NCI-H2196 treated with DMSO at 0.1 percent for 48 hours (cell line): Measurements from ENCODE around the gene COL16A1.

Experiments used
- DNase-seq: peaks from one replicate; lab custom pipeline; 2025; ENCODE audit not compliant: unreplicated experiment; lab: John Stamatoyannopoulos, UW

Gene COL16A1

DNA sequence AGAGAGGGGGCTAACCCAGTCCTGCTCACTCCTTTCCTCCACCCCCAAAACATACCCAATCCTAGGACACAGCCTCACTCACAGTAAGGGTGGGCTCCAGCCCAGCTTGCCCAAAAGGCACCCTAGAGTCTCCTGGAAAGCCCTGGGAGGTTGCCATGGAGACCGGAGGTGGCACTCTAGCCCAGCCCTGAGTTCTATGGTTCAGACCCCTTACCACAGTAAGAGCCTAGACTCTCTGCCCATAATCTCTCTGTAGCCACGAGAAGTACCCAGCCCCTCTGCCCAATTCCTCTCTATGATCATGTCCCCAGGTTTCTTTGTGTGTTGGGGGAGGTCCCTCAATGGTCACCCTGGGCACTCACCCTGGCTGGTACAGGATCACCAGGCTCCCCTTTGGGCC lies 14.4 kb downstream of the COL16A1 start:
- DNase-seq: no peak

DNA sequence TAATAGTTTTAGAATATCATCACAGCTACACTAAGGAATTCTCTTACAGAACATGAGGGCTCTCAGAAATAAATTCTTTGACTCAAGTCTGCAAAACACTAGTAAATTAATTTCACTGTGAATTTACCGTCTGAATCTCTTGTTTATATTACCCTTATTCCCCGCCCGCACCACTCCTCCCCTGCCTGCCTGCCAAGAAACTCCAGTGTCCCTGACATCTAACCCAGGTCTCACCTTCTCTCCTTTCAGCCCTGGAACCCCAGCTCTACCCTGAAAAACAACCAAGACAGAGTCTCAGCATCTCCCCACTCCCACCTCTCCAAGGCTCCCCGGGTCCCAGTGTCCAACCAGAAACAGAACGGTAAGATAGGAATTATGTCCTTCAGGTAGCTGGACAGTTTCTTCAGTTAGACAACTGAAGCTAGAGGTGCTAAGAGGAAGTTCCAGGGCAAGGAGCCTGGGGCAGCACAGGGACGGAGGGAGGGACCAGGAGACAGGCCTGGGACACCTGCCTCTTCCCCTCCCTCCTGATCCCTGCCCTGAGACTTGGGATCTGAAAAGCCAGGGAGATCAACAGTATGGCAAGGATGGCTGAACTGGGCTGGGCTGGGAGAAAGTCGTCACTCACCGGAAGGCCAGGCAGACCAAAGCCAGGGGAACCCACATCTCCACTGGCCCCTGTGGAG lies 15.4 kb downstream of the COL16A1 start:
- no peak for DNase-seq

DNA sequence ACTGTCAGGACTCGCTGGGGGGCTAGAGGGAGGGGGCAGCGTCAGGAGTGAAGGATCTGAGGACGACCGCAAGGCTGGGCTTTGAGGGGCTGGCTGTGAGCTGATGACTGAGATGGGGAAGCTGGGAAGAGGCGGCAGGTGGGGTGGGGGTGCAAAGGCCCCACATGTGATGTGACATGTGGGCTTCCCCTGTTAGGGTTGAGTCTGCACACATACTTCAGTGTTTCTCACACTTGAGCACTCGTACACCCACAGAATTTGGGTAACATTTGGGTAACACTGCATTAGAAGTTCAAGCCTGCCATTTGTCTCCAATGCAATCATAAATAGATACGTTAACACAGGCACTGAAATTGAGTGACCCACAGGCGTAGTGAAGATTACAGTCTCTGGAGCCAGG lies 16.2 kb downstream of the COL16A1 start:
- DNase-seq: no peak

DNA sequence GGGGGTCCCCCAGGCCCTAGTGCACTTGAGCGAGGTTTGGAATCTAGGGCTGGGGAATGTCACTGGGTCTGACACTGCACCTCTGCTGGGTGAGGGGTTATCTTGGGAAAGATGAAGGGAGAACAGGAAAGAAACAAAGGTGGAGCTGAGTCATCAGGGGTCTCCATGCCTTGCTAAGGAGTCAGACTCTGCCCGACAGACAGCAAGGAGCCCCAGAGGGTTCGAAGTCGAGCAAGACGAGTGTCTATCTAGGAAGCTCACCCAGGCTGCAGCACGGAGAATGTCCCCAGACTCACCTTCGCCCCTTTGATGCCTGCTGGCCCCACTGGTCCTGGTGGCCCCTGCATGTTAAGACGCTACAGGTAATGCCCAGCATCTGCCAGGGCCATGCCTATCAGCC lies 18.0 kb downstream of the COL16A1 start:
- DNase-seq: no peak

DNA sequence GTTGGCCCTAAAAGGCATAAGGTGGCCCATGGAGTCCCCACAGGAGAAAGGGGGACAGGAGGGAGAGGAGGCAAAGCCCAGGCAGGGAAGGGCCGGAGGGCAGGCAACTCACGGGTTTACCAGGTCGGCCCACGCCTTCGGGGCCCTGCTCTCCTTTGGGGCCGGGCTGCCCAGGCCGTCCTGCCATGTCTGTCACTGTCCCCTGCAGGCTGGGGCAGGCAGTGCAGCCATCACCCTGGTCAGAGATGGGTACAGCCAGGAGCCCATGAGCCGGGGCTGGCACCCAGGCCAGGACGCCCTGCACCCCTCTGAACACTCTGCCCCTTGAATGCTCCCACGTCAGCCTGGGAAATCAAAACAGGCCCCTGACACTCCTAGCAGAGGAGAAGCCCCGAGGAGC lies 19.8 kb downstream of the COL16A1 start:
- no peak for DNase-seq

DNA sequence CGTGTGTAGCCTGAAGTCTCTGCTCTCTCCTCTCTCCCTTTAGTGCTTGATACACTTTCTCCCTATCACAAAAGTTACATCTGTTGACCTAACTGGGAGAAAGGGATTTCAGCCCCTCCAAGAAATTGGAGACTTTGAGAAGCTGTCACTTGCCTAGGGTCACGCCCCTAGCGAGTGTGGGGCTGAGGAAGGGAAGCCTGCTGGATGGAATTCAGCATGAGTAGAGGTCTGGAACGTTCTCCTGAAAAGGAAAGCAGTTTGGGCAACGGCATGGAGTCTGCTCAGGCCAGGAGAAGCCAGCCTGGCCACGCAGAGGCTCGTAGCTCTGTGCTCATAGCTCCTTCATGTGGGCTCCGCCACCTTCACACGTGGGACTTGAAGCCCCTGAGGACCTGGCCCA lies 22.4 kb downstream of the COL16A1 start:
- no peak for DNase-seq

DNA sequence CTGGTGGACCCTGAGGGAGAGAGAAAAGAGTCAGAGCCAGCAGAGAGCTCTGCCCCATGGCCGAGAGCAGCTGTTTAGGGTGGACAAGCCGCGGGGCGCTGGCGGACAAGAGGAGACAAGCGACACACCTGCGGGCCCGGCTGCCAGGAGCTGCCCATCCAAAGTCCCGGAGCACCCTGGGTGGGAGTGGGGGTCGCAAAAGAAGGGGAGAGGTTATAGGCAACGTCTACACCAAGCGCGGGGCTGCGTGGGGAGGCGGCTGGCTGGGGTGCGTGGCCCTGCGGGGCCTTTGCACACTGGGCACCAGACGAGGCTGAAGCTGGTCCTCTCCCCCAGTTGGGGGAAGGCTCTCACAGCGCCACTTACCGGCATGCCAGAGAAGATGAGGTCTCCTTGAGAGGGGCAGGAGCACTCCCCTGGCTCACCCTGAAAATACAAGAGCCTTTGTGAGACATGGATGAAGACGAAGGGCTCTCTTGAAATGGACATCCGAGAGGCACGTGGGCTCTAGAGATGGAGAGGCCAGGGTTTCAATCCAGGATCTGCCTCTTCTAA lies 24.1 kb downstream of the COL16A1 start:
- no peak for DNase-seq

DNA sequence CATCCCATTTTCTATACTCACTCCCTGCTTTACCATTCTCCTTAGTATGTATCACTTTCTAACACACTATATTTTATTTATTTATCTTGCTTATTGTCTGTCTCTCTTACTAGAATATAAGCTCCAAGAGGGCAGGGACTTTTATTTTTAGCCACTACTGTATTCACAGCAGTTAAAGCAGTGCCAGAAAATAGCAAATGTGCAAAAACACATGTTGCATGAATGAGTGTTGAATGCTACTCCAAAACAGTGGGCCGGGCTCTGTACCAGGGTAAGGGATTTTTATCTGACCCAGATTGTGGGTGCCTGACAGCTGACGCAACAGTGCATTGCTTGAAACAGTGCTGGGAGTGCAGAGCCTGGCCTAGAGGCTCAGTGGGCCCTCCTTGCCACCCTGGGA lies 24.7 kb downstream of the COL16A1 start:
- DNase-seq: no peak

DNA sequence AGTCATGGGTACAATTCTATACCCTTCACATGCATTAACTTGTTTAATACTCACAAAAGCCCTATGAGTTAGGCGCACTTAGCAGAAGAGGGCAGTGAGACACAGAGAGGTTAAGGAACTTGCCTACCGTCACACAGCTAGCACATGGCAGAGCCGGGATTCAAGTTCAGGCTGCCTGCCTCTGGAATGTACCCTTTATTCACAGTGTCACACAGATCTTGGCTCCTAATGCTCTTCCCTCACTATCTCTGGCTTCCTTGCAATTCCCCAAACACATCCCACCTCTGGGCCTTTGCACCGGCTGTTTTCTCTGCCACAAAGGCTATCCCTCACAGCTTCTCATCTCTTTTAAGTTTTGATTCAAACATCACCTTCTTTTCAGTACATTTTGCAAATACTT lies 25.1 kb downstream of the COL16A1 start:
- no peak for DNase-seq

DNA sequence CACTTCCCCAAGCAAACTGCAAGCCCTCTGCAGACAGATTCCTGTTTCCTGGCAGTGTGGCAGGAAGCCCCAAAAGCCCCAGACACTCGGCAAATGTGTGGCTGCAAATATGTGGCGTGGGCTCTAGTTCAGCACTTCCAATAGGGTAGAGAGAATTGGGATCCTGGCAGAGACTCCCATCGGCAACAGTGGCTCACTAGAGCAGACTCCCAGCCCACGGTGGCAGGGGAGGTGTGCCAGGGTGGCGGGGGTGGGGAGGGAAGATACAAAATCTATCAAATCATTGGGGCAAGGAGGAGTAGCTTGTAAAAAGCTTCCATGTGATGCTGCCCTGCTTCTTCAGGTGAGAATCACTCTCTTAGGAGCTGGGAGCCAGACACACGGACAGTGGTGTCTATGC lies 25.9 kb downstream of the COL16A1 start:
- no peak for DNase-seq

DNA sequence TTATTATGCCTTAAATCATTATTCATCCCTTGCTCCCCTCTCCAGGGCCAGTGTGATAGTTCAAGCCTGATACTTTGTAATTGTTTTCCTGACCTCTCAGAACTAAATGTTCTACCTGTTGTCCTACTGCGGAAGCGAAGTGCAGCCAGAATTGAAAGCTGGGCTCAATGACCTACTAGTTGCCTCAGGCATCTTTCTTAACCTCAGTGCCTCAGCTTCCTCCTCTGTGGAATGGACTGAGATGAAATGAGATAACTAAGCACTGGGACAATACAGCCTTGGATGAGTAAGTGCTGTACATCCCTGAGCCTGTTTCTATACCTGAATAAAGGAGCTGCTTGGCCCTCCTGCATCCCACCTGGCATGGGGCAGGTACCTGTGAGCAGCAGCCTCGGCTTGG lies 26.4 kb downstream of the COL16A1 start:
- no peak for DNase-seq

DNA sequence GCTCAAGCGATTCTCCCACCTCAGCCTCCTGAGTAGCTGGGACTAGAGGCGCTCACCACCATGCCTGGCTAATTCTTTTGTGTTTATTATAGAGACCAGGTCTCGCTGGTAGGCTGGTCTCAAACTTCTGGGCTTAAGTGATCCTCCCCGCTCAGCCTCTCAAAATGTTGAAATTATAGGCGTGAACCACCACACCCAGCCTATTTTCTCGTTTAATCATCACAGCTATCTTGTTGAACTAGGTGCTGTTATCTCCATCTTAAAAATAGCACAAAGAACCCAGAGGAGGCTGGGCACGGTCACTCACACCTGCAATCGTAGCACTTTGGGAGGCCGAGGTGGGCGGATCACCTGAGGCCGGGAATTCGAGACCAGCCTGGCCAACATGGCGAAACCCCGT lies 28.1 kb downstream of the COL16A1 start:
- no peak for DNase-seq

DNA sequence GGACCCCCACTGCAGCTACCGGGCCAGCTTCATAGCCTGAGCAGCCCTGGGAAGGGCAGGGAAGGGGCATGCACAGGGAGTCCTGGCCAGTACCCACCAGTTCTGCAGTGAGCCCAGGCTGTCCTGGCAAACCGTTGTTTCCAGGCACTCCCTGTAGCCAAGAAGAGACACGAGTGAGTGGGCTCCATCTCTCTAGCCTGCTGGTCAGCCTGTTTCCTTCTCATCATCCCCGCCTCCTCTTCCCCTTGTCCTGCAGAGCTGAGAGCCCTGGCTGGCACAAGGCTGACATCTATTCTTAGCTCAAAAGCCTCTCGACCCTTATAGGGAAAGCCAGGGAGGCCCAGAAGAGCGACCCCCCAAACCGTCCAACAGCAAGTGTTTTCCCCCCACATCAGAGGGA lies 28.7 kb downstream of the COL16A1 start:
- no peak for DNase-seq

DNA sequence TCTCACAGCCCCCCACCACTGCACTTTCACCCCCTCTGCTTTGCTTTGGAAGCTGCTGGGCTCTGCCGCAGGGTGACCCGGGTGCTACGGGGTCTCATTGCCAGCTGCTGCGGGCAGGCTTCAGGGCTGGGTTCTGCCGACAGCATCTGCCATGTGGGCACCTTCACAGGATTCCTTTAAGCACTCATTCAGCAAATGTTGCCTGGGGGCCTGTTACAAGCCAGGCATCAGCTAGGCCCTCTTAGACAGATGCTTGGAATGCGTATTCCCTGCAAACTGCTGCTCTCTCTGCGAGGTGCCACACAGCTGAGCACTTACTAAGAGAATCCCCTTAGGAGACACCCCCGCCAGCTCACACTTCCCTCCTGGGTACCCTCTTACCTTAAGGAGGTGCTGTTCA lies 29.2 kb downstream of the COL16A1 start:
- no peak for DNase-seq

DNA sequence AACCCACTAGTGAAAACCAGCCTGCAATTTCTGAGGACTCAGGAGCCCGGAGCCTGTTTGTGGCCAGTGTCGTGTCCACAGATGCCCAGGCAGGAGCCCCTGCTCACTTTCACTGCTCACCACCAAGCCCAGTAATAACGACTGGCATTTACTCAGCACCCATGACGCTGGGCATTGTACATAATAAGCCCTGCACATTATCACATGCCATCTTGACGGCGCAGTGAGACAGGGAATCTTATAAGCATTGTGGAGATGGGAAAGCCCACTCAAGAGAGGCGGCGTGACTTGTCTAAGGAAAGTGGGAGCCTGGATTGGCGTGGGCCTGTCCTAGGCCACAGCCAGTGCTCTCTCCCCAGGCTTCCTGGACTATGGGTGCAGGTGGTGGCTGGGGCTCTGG lies 30.4 kb downstream of the COL16A1 start:
- DNase-seq: no peak

DNA sequence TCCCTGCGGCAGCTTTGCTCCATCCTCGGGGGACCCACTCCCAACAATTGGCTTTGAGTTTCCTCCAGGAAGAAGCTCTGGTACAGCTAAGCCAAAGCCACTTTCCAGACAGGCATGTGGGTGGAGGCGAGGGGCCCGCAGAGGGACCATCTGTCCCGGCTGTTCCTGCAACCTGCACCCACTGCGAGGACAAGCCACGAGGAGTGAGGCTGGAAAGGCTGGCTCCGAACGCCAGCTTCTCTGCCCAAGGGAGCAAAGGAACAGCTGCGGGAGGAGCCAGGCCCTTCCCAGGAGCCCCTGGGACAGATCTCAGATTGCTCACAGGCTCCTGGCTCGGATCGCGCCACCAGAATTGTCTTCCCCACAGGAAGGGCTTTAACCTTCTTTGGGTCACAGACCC lies 30.8 kb downstream of the COL16A1 start:
- no peak for DNase-seq

DNA sequence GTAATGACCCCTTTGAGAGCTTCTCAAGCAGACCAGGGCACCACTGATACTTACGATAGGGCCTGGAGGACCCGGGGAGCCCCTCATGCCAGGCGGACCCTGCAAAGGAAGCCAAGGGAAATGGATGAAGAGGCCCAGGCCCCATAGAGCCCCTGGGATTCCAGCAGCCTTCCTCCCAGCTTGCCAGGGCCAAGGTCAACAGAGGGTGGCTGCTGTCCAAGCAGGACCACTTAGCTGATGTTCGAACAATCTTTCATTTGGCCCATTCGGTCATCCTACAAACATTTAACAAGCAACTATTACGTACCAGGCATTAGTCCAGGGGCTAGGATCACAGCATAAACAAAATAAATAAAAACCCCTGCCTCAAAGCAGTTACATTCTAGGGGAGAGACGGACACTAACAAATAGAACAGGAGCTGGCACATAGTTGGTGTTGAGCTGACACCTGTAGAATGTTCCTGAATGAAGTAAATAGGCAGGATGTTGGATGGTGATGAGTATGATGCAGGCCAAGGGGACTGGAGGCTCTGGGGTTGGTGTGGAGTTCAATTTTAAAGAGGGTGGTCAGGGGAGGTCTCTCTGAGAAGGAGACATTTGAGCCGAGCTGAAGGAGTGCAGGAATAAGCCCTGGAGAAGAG lies 32.1 kb downstream of the COL16A1 start:
- DNase-seq: no peak

DNA sequence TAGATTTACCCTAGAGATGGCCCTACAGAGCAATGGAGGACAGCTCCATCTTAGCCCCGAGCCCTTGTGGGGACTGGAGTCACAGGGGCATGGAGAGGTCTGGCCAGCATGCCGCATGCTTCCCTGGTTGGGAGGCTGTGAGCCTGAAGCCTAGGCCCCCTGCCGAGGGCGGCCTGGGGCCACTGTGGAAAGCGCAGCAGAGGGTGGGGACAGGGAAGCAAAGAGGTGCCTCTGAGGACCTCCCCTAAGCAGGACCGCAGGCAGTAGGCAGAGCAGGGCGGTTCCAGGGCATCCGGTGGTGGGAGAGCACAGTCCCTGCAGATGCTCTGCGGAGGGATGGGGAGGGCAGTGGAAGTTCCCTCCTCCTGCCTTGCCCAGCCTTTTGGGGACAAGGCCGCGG lies 32.7 kb downstream of the COL16A1 start:
- no peak for DNase-seq

DNA sequence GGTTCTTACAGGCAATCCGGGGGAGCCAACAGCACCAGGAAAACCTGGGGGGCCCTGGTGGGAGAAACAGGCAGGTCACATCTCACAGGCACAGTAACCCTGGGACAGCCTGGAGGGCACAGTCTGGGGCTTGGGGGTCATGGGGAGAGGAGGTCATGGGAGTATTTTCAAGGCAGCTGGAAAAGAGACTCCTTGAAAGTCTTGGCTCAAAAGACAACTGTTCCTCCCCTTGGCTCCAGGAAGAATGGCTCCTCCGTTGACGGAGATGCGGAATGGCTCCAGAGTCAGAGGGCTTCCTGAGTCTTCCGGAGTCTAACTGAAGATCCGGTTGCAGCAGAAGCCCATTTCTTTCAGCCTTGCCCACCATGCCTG lies 33.2 kb downstream of the COL16A1 start:
- DNase-seq: no peak

DNA sequence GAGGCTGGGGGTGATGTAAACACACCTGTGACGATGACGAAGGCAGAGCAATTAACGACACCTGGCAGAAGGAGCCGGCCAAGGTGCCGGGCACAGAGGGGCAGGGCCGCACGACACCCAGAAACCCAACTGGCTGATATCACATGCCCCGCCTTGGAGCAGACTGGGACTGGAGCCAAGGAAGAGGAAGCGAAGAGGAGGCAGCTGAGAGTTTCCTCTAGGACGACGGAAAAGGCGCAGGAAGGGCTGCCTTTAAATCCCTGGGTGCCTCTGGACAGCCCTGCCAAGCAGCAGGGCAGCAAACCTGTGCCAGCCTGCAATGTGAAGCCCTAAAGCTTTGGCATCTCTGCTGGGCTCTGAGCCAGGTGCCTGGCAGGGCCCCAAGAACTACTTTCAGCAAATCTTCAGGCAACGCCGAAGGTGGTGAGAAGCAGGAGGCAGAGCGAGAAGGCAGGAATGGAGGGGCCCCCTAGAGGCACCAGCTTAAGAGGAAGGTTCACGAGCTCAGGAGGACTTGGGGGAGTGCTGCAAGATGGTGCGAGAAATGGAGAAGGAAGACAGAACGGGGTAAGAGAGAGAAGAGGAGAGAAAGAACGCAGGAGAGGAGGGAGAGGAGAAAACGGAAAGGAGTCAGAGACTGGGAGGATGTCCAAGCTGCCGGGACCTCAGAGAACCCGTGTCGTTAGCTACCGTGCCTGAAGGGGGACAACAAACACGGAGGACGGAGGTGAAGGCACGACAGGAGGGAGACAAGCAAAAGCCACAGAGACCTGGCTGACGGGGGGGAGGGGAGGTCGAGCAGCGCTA lies 33.8 kb downstream of the COL16A1 start:
- peak; percentile 93 for DNase-seq

DNA sequence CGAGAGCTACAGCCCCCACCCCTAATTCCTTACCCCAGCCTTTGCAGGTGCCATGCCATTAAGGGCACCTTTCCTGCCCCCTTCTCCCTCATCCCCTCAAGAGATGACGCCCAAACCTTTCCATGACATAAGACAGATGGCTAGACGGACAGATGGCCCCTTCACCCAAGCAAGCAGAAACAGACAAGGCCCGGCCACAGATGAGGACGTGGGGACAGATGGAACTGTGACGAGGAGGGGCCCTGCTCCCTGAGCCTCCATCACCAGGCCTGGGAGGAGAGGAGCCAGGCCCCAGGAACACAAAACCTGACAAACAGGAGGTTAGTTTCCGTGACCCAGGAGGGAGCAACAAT lies 34.4 kb downstream of the COL16A1 start:
- DNase-seq: no peak

DNA sequence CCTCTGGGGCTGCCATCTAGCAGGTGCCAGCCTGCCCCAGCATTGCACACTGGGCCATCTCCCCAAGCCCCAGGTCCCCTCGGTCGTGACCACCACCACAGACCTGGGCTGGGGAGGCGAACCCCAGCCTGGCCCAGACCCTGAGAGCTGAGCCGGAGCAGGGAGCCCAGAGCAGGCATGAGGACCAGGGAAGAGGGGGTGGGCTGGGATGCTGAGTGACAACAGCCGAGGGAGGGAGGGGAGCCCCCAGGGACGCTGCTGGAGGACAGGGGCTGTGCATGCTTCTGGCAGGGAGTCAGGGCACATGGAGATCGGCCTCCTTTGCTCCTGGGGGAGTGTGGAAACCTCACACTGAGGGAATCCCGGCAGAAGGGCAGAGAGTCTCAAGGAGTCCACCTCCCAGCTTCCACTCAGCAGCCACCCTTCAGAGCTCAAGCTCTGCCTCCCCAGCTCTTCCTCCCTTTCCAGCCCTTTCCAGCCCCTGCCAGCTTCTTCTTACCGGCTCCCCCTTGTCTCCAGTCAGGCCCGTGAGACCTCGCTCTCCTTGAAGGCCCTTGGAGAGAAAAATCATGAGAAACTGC lies 35.4 kb downstream of the COL16A1 start:
- no peak for DNase-seq
